ENCODE data around the gene LDLRAD3. TPM values are rescaled to one million over a fixed set of nuclear protein-coding genes. Genes with fewer than 3 reads are reported as not detected.

Gene LDLRAD3
- polyA plus RNA-seq, 1 donor (not counting 4 experiments of a cell fraction or from before 2014, with no cell fraction given) = 13.1 TPM

GRCh38 chr11:36102868-36103267 lies 159.0 kb downstream of the LDLRAD3 start:
- Histone ChIP-seq H3K27ac (ENCODE audit: control insufficient read depth, insufficient read depth, low read length) (no peak overlapping the region), H3K4me3 (ENCODE audit: control insufficient read depth in 2 of 3, extremely low read depth in 1 of 3, insufficient read depth in 2 of 3, low read depth in 1 of 3, low read length in 3 of 3) (no peak overlapping the region), H4K20me1 (ENCODE audit: control insufficient read depth, extremely low read depth, insufficient read depth, low read length) (no peaks in the 10 kb centered on the region), H2AFZ (ENCODE audit: control insufficient read depth, low read length) (no peak overlapping the region), H3K4me2 (ENCODE audit: control insufficient read depth, extremely low read depth, insufficient read depth, low read depth, low read length) (no peak overlapping the region), H3K27me3 (ENCODE audit: control insufficient read depth, extremely low read depth, insufficient read depth, low read length) (no peaks in the 10 kb centered on the region), H3K9me1 (ENCODE audit: control insufficient read depth, extremely low read depth, insufficient read depth, low read length) (no peaks in the 10 kb centered on the region), H3K9me3 (ENCODE audit: control insufficient read depth, low read depth, low read length) (no peaks in the 10 kb centered on the region), H3K4me1 (ENCODE audit: control insufficient read depth, extremely low read depth, insufficient read depth, low read length) (no peaks in the 10 kb centered on the region), H3K9ac (ENCODE audit: control insufficient read depth, extremely low read depth, insufficient read depth, low read length) (no peak overlapping the region), H3K36me3 (ENCODE audit: control insufficient read depth in 2 of 2, extremely low read depth in 1 of 2, insufficient read depth in 2 of 2, low read length in 2 of 2) (peaks cover 7 to 11% of the 10 kb centered on the region in 2 experiments), H3K79me2 (ENCODE audit: control insufficient read depth, insufficient read depth, low read length) (no peaks in the 10 kb centered on the region)
- dilution Hi-C loops (cut with MboI; ENCODE audit: extremely low pct_ligation_motif_present, low sequenced_read_pairs) = no loop called here
- no peak for TF ChIP-seq CTCF (optimal IDR thresholded peaks at IDR 0.05 in 1 of 3, IDR thresholded peaks at IDR 0.05 in 1 of 3, conservative IDR thresholded peaks at IDR 0.05 in 1 of 3; ENCODE audit: extremely low read depth in 1 of 3, insufficient read depth in 2 of 3, low read length in 3 of 3)
- TF ChIP-seq EZH2 (IDR thresholded peaks at IDR 0.05; ENCODE audit: low read length) = no peak
- no peak for DNase-seq (ENCODE audit: low read depth, low spot score)
- FAIRE-seq = no peak

- Histone ChIP-seq H3K27me3 (ENCODE audit: control insufficient read depth, extremely low read depth, insufficient read depth, low read length) (no peaks in the 10 kb centered on the region), H4K20me1 (ENCODE audit: control insufficient read depth, extremely low read depth, insufficient read depth, low read length) (no peaks in the 10 kb centered on the region), H3K36me3 (ENCODE audit: control insufficient read depth in 2 of 2, extremely low read depth in 1 of 2, insufficient read depth in 2 of 2, low read length in 2 of 2) (peaks cover 7 to 9% of the 10 kb centered on the region in 2 experiments), H3K9me1 (ENCODE audit: control insufficient read depth, extremely low read depth, insufficient read depth, low read length) (no peaks in the 10 kb centered on the region), H2AFZ (ENCODE audit: control insufficient read depth, low read length) (no peak overlapping the region), H3K9ac (ENCODE audit: control insufficient read depth, extremely low read depth, insufficient read depth, low read length) (no peak overlapping the region), H3K4me2 (ENCODE audit: control insufficient read depth, extremely low read depth, insufficient read depth, low read depth, low read length) (no peak overlapping the region), H3K9me3 (ENCODE audit: control insufficient read depth, low read depth, low read length) (no peaks in the 10 kb centered on the region), H3K4me1 (ENCODE audit: control insufficient read depth, extremely low read depth, insufficient read depth, low read length) (no peaks in the 10 kb centered on the region), H3K4me3 (ENCODE audit: control insufficient read depth in 2 of 3, extremely low read depth in 1 of 3, insufficient read depth in 2 of 3, low read depth in 1 of 3, low read length in 3 of 3) (no peak overlapping the region), H3K79me2 (ENCODE audit: control insufficient read depth, insufficient read depth, low read length) (no peaks in the 10 kb centered on the region), H3K27ac (ENCODE audit: control insufficient read depth, insufficient read depth, low read length) (no peak overlapping the region)
- FAIRE-seq (no peak), DNase-seq (ENCODE audit: low read depth, low spot score) (no peak)
- dilution Hi-C loops (cut with MboI; ENCODE audit: extremely low pct_ligation_motif_present, low sequenced_read_pairs) = no loop called here
- no peak for TF ChIP-seq CTCF (optimal IDR thresholded peaks at IDR 0.05 in 1 of 3, IDR thresholded peaks at IDR 0.05 in 1 of 3, conservative IDR thresholded peaks at IDR 0.05 in 1 of 3; ENCODE audit: extremely low read depth in 1 of 3, insufficient read depth in 2 of 3, low read length in 3 of 3)
- TF ChIP-seq EZH2 (IDR thresholded peaks at IDR 0.05; ENCODE audit: low read length) = no peak
These were observed 160.2 kb downstream of the LDLRAD3 start for GRCh38 chr11:36103933-36104530.

All from keratinocyte (primary cell).